BLaER1 treated with 17β-estradiol and CSF1 and Interleukin-3, amounts not matched to agents 10 nM and 100 nM (cell line): Measurements from ENCODE around the gene RPL36AL.
"Not testable (repeated sequence)": the region's sequence is repeated elsewhere in the genome, so short reads cannot be mapped to it uniquely, and the experiment has no call there.

ENCODE experiments used
- H3K27ac ChIP-seq, 11 experiments: shearing (Covaris generic); formaldehyde crosslinking; 2 replicates each; pipeline ENCODE4 v1.8.1; 2022
- H3K27me3 ChIP-seq, 11 experiments: shearing (Covaris generic); formaldehyde crosslinking; 2 replicates each; pipeline ENCODE4 v1.8.1; 2022
- H3K36me3 ChIP-seq, 11 experiments: shearing (Covaris generic); formaldehyde crosslinking; 2 replicates each; pipeline ENCODE4 v1.8.1; 2022
- H3K4me1 ChIP-seq, 10 experiments: shearing (Covaris generic); formaldehyde crosslinking; 2 replicates each; pipeline ENCODE4 v1.8.1; 2022
- H3K4me2 ChIP-seq, 11 experiments: shearing (Covaris generic); formaldehyde crosslinking; 2 replicates each; pipeline ENCODE4 v1.8.1; 2022
- H3K4me3 ChIP-seq, 10 experiments: shearing (Covaris generic); formaldehyde crosslinking; 2 replicates each; pipeline ENCODE4 v1.8.1; 2022
- H3K9ac ChIP-seq, 11 experiments: shearing (Covaris generic); formaldehyde crosslinking; 2 replicates each; pipeline ENCODE4 v1.8.1; 2022
- H3K9me3 ChIP-seq, 11 experiments: shearing (Covaris generic); formaldehyde crosslinking; replicated peaks in 1 of 11; 2 replicates each; pipeline ENCODE4 v1.8.1; 2022
- H4K20me1 ChIP-seq, 11 experiments: shearing (Covaris generic); formaldehyde crosslinking; 2 replicates each; pipeline ENCODE4 v1.8.1; 2022
- Cebpa-rat ChIP-seq, 11 experiments: shearing (Covaris generic); IDR thresholded peaks; 2 replicates each; pipeline ENCODE4 v1.8.1; 2022

The RPL36AL gene

GRCh38 chr14:49586673-49587460 is 33.6 kb downstream of the RPL36AL start:
- Histone ChIP-seq H3K4me2 (peak overlapping the region in 6 of 11 experiments; percentile 33 to 62 (median 45); a peak in 8 of 22 replicates), H4K20me1 (peaks cover 35 to 42% (median 38%) of the 10 kb centered on the region in 11 experiments), H3K27me3 (no peaks in the 10 kb centered on the region), H3K27ac (peak overlapping the region; percentile 50 to 100 (median 98); a peak in 21 of 22 replicates), H3K4me1 (peaks cover 14 to 43% (median 26%) of the 10 kb centered on the region in 10 experiments), H3K4me3 (peak overlapping the region; percentile 78 to 93 (median 88)), H3K9me3 (no peaks in the 10 kb centered on the region), H3K9ac (peak overlapping the region; percentile 25 to 100 (median 98); a peak in 20 of 22 replicates), H3K36me3 (peaks cover 31 to 37% (median 36%) of the 10 kb centered on the region in 11 experiments)
- TF ChIP-seq Cebpa-rat (IDR thresholded peaks at IDR 0.05) = no peak

- H3K27me3 ChIP-seq = no peaks in the 10 kb centered on the region
- H3K4me2 ChIP-seq = peak within 1 kb of the TSS; percentile 86 to 98 (median 93)
- peaks cover 38 to 45% (median 44%) of the 10 kb centered on the region in 11 experiments for H3K36me3 ChIP-seq
- peaks cover 43 to 50% (median 46%) of the 10 kb centered on the region in 11 experiments for H4K20me1 ChIP-seq
- H3K27ac ChIP-seq = peak within 1 kb of the TSS; percentile 91 to 100 (median 98)
- peaks cover 14 to 51% (median 29%) of the 10 kb centered on the region in 10 experiments for H3K4me1 ChIP-seq
- no peaks in the 10 kb centered on the region for H3K9me3 ChIP-seq
- TF ChIP-seq Cebpa-rat (IDR thresholded peaks at IDR 0.05) = no peak
- peak within 1 kb of the TSS; percentile 97 to 100 (median 98) for H3K9ac ChIP-seq
- H3K4me3 ChIP-seq = peak within 1 kb of the TSS; percentile 78 to 93 (median 88)
Measured at GRCh38 chr14:49585803-49586672, 34.4 kb downstream of the RPL36AL start, which contains the start of gene RPS29. RPS29 (minus strand) TSS chr14:49586380; CDS start chr14:49586346, 34 bp downstream.

- Histone ChIP-seq H3K27ac (peak overlapping the region; percentile 91 to 100 (median 98)), H3K36me3 (peaks cover 38 to 55% (median 51%) of the 10 kb centered on the region in 11 experiments), H3K4me3 (peak overlapping the region; percentile 78 to 93 (median 88)), H4K20me1 (peaks cover 52 to 59% (median 55%) of the 10 kb centered on the region in 11 experiments), H3K4me2 (peak overlapping the region; percentile 86 to 98 (median 93)), H3K9ac (peak overlapping the region; percentile 97 to 100 (median 98)), H3K4me1 (peaks cover 14 to 60% (median 32%) of the 10 kb centered on the region in 10 experiments)
- H3K9me3 ChIP-seq, H3K27me3 ChIP-seq: not testable (repeated sequence)
Measured at GRCh38 chr14:49584981-49585640, 35.3 kb downstream of the RPL36AL start.

DNA sequence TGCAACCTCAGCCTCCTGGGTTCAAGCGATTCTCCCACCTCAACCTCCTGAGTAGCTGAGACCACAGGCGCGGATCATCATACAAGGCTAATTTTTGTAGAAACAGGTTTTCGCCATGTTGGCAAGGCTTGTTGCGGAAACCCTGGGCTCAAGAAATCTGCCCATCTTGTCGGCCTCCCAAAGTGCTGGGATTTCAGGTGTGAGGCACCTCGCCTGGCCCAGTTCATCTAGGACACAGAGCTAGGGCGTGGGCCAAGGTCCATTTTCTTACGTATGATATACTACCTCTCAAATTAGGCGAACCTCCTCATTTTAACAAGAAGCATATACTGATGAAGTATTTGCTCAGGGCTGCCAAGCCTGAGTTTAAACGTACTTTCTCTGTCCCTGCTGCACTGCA is 36.4 kb downstream of the RPL36AL start:
- H3K4me2 ChIP-seq = peak overlapping the region; percentile 86 to 98 (median 93)
- H4K20me1 ChIP-seq = peaks cover 63 to 70% (median 66%) of the 10 kb centered on the region in 11 experiments
- no peaks in the 10 kb centered on the region for H3K9me3 ChIP-seq
- H3K4me3 ChIP-seq = peak overlapping the region; percentile 78 to 93 (median 88); a peak in 19 of 20 replicates
- no peak for TF ChIP-seq Cebpa-rat (IDR thresholded peaks at IDR 0.05)
- peaks cover 44 to 65% (median 59%) of the 10 kb centered on the region in 11 experiments for H3K36me3 ChIP-seq
- peak overlapping the region in 10 of 11 experiments; percentile 96 to 100 (median 98); a peak in 17 of 22 replicates for H3K27ac ChIP-seq
- H3K9ac ChIP-seq = peak overlapping the region; percentile 97 to 100 (median 98)
- H3K4me1 ChIP-seq = peaks cover 17 to 70% (median 34%) of the 10 kb centered on the region in 10 experiments
- H3K27me3 ChIP-seq = no peaks in the 10 kb centered on the region

DNA sequence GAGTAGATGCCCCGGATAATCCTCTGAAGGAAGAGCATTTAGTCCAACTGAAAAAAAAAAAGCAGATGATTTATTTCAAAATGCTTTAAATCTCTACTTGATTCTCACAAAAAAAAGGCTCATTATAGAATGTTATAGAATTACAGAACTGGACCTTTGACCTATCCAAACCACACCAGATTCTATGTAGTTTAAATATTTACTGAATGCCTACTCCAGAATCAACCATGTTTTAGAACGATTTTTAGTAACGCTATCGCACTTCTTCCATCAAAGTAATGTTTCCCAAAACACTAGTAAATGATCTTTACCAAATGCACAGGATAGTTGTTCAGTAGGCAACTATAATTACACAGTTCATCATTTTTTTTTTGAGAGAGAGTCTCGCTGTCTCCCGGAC is 36.8 kb downstream of the RPL36AL start:
- Histone ChIP-seq H3K4me3 (peak overlapping the region in 9 of 10 experiments; percentile 78 to 93 (median 90); a peak in 16 of 20 replicates), H4K20me1 (peaks cover 64 to 74% (median 70%) of the 10 kb centered on the region in 11 experiments), H3K36me3 (peaks cover 48 to 70% (median 63%) of the 10 kb centered on the region in 11 experiments), H3K4me1 (peaks cover 20 to 75% (median 34%) of the 10 kb centered on the region in 10 experiments), H3K27ac (peak overlapping the region in 7 of 11 experiments; percentile 97 to 100 (median 99); a peak in 10 of 22 replicates), H3K9ac (peak overlapping the region in 10 of 11 experiments; percentile 97 to 100 (median 98); a peak in 16 of 22 replicates), H3K27me3 (no peaks in the 10 kb centered on the region), H3K9me3 (no peaks in the 10 kb centered on the region), H3K4me2 (peak overlapping the region; percentile 86 to 98 (median 93))
- no peak for TF ChIP-seq Cebpa-rat (IDR thresholded peaks at IDR 0.05)

DNA sequence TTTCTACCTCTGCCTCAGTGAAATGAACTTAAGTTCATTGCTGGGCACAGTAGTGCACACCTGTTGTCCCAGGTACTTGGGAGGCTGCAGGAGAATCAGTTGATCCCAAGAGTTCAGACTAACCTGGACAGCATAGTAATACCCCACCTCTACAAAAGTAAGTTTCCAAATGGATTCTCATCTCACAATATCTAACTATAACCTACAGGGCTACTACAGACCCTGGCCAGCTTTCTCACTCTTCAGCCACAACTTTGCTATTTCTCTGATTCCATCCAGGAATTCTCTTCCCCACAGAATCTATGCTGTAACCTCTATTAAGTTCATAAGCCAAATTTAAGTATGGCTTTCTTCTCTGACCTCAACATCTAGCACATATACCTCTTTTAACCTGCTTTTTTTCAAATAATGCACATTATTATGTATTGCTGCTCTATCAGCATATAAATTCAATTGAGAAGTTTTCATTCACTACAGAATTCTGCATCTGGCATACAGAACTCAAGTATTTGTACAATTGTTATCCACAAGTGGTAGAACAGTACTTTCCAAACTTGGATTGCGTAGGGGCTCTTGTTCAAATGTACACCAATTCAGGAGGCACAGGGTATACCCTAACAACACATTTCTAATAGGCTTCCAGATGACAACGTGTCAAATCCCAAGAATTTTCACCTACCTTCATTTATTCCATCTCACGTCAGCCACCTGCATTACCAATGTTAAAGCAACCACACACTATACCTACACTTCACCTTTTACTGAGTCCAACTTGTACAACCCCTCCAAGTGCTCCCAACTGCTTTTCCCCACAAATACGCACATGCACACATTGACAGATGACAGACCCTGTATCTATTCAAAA is 38.1 kb downstream of the RPL36AL start:
- peaks cover 61 to 82% (median 76%) of the 10 kb centered on the region in 11 experiments for H3K36me3 ChIP-seq
- peaks cover 20 to 71% (median 34%) of the 10 kb centered on the region in 10 experiments for H3K4me1 ChIP-seq
- no peaks in the 10 kb centered on the region for H3K27me3 ChIP-seq
- peak overlapping the region in 2 of 10 experiments; percentile 78 to 85; a peak in 1 of 20 replicates for H3K4me3 ChIP-seq
- no peaks in the 10 kb centered on the region for H3K9me3 ChIP-seq
- H3K4me2 ChIP-seq = peak overlapping the region; percentile 30 to 96 (median 90); a peak in 17 of 22 replicates
- H3K27ac ChIP-seq = peak overlapping the region in 5 of 11 experiments; percentile 12 to 56 (median 32); a peak in 6 of 22 replicates
- H4K20me1 ChIP-seq = peaks cover 64 to 86% (median 82%) of the 10 kb centered on the region in 11 experiments
- peak overlapping the region in 4 of 11 experiments; percentile 30 to 97 (median 32); a peak in 4 of 22 replicates for H3K9ac ChIP-seq
- no peak for TF ChIP-seq Cebpa-rat (IDR thresholded peaks at IDR 0.05)
